Measurements from ENCODE around the gene VSIG1.

Gene VSIG1

DNA sequence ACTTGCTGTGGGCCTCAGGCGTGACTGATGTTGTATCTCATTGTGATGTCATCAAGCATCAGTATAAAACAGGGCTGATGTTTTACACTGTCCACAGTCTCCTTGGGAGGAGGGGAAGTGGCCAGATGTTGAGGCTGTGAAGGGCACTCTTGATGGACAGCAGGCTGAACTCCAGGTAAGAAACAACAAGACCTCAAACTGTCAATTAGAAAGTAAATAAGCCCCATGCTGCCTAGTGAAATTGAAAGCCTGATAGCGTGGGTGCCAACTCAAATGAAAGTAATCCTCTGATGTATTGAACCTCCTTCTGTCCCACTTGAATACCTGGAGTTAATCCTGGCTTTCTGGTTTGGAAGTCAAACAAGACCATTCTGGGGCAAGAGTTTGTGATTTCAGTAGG lies 19.7 kb downstream of the VSIG1 start:
- DNase-seq (ENCODE audit: low read depth), result no peak

DNA sequence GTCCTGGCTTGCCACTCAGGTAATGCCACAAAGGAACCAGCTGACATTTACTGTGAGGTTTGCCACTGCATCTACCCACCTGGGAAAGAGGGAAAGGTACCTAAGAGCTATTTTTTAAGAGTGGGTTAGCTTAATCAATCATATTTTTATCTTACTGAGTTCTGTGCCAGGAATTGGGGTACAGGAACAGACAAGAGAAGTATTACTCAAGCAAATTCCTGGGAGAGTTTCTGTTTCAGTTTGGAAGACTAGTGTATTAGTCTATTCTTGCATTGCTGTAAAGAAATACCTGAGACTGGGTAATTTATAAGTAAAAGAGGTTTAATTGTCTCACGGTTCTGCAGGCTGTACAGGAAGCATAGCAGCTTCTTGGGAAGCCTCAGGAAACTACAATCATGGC lies 23.3 kb downstream of the VSIG1 start:
- DNase-seq (ENCODE audit: low read depth), result no peak

DNA sequence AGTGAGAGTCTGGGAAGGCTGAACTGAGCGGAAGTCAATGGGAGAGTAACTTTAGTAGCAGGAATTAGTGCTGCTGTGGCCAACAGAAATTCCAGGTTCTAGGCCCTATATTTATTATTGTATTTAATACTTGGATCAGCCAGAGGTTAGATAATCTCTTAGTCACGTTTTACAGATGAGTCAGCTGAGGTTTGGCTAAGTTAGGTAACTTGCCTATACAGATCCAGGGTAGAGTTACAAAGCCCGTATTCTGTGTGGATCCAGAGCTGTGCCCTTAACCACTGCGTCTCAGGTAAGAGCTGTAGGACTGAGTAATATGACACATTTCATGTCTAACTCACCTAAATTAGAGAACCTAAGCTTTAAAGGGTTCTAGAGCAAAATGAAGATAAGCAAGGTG lies 26.0 kb downstream of the VSIG1 start:
- DNase-seq (ENCODE audit: low read depth), result no peak

DNA sequence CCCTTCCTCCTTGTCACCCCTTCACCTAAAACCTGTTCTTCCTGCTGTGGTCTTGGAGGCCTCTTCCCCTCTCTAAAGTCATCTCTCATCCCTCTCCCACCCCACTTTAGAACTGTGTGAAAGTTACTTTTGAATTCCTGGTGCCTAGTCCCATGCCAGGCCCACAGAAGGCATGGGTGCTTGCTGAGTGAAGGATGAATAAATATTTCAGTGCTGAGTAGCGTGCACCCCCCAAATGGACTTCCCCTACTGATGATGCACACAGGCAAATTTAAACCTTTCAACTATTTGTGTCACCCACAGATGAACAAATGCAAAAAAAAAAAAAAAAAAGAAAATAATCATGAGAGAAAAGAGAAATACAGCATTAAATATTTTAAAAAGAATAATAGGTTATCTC lies 26.7 kb downstream of the VSIG1 start:
- no peak for DNase-seq (ENCODE audit: low read depth)

DNA sequence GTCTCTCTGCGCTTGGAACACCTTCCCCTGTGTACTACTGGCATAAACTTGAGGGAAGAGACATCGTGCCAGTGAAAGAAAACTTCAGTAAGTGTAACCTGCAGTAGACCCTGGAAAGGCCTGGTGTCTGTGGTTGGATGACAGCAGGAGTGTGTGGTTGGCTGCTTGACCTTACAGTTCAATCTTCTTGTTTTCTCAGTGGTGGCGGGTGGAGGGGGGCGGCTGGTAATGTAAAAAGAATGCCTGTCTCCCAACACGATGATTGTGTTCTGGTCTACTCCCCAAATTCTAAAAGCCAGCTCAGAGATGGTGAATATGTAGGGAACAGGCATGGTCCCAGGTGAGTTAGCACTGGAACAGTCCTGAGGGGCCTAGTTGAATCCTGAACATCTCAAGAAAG lies 27.9 kb downstream of the VSIG1 start:
- DNase-seq (ENCODE audit: low read depth), result no peak

DNA sequence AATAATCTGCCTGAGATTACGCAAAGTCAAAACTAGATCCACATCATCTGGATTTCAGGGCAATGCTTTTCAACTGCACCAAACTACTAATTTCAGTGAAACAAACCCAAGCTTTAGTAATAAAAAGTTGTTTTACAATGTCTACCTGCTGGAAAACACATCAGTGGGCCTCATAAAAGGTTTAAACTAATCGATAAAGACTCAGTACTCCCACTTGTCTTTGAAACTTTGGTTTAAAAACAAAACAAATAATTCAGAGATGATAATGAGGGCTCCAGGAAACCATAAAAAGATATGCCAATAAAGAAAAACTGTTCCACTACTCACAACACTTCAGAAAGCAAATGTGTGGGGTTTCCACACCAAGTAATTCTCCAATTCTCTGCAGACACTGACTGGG lies 36.2 kb downstream of the VSIG1 start:
- DNase-seq (ENCODE audit: low read depth), result no peak

DNA sequence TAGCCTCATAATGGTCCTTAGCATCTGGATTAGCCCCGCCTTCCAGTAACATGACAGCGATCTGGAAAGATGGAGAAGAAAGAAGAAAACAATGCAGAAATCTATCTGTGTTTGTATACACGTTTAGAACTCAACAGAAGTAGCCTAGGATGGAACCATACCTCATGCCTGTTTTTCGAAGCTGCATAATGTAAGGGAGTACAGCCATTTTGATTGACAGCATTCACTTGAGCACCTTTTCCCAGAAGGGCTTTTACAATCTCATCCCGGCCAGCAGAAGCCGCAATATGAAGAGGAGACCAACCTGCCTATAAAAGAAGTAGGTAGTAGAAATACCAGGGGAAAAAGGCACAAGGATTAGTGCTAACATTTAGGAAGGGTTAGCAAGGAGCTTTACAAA lies 42.9 kb downstream of the VSIG1 start:
- DNase-seq (ENCODE audit: low read depth), result no peak

DNA sequence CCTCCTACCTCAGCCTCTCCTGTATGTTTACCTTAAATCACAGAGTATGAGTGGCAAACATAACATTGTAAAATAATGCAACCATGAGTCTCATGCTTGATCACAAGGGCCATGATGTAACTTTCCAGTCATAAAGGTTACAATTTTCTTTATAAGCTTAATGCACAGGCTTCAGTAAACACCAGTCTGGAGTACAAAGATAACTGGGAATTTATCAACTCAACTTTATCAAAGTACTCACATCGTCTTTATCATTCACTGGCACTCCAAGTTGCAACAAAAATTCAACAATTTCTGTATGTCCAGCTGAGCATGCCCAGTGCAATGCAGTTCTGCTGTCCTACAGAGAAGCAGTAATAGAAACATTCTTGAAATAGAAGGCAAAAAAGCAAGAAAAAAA lies 43.6 kb downstream of the VSIG1 start:
- no peak for DNase-seq (ENCODE audit: low read depth)

DNA sequence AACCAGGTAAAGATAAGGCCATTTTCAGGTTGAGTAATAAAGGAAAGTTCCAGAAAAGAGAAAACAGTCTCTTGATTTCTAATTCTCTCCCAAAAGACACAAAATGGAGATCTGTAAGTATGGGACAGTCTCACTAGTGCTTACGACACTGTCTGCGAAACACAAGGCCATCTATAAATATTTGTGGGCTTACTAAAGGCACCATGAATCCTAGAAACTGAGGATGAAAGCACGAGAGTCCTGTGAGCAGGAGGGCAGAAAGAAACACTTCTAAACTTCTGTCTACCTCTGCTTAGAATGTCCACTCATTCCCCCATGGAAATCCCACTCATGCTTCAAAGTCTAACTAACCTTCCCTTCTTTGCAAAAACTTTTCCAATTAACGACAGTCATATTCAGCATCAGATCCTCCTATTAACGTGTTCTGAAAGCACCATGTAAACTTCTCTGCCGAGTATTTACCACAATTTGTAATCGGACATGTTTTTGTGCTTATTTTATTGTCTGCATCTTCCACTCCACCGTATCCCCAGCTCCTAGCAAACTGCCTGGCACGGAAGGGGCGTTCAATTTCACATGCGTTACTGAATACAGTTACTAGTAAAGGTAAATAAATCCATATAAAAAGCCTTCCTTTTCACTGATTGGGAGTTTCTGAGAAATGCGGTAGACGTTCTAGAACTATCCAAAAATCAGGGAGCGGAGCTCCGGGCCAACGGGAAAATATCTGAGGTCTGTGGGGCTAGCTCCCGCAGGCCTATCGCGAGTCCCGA lies 45.8 kb downstream of the VSIG1 start:
- DNase-seq (ENCODE audit: low read depth), result no peak

DNA sequence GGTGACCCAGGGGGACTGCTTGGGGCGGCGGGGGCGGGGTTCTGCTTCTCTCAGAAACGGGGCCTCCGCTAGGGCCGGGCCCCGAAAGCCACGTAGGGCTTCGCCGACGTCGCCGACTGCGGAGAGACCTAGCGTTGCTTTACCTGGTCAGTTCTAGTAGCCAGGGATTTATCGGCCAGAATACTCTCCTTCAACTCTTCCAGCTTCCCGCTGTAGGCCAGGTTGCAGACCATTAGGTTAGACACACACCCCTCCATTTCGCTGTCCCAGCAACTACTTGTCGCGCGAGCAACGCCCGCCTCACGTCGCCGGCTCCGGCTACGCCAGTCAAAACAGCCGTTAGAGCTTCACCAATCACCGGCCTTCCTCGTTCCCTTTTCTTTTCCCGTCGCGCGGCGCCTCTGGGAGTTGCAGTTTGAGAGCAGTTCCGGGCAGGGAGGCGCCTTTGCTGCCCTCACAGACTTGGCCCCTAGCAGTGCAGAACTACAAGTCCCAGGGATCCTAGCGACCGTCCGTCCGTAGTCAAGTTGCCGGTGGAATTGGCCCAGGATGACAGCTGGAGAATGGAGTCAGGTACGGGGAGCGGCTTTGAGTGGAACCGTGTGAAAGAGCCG lies 46.5 kb downstream of the VSIG1 start, which contains the start of the genes ATG4A and PSMD10:
ATG4A (plus strand) TSS at position 515 of the 614 bp plus-strand sequence; CDS start at position 564, 49 bp downstream.
PSMD10 (minus strand) TSS at position 279 of the 614 bp plus-strand sequence; CDS start at position 257, 22 bp downstream.
- peak; percentile 87 for DNase-seq (ENCODE audit: low read depth)

DNA sequence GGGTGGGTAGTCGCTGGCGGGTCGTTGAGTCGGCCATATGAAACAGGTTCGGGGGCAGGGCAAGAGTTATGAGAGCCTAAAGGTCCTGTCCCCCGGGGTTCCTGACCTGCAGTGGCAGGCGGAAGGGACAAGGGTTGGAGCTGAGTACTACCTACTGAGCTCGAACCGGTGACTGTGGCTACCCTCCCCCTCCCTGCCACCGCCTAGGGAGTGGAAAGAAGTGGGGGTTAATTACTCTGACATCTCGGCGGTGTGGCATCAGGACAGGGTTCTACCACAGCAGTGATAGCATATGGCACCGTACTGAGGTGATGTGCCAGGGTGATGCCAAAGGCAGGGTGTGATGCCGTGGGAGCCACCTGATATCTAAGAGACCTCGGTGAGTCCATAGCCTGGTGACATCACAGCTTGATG lies 47.0 kb downstream of the VSIG1 start:
- DNase-seq (ENCODE audit: low read depth), result no peak

DNA sequence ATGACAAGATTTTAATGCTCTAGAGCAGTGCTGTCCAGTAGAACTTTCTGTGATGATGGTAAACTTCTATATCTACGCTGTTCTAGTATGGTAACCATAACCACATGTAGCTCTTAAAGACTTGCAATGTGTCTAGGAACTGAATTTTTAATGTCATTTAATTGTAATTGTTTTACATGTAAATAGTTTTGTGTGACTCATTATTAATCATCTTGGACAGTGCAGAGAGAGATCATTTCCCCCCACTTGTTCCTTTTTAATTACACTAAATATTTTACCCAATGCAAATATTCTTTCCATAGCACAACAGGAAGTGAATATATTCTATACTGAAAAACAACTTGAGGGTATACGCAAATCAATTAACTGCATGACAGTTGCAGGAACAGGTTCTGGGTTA lies 52.5 kb downstream of the VSIG1 start:
- no peak for DNase-seq (ENCODE audit: low read depth)

DNA sequence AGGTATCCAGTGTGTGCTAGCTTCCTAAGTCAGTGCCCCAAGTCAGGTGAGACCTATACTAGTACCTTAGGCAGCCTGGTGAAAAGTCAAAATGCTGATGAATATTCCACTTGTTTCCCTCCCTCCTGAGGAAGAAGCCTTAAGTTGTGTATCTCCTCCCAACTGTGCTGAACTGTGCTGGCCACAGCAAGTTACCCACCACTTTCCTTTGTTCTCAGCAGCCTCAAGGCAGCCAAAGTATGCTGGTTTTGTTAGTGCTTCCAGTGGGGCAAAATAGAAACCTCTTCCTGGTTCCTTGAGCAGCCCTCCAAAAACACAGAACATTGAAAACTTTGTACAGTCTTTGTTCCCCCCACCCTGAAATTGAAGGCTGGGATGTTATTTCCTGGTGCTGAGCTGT lies 60.6 kb downstream of the VSIG1 start:
- no peak for DNase-seq (ENCODE audit: low read depth)

DNA sequence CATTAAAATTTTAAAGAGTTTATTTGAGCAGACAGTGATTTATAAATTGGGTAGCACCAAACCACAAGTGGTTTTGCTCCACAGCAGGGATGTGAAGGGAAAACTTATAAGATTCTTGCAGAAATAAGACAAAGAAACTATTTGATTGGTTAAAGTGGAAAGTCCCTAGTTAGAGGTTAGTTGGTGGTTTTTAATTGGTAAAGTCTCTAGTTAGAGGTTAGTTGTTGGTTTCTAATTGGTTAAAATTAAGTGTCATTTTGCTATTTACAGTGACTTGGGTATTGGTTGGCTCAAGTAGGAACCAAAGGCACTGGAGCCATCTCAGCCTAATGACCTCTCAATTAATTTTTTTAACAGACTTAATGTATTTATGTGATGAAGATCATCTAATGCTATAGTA lies 69.7 kb downstream of the VSIG1 start:
- no peak for DNase-seq (ENCODE audit: low read depth)

DNA sequence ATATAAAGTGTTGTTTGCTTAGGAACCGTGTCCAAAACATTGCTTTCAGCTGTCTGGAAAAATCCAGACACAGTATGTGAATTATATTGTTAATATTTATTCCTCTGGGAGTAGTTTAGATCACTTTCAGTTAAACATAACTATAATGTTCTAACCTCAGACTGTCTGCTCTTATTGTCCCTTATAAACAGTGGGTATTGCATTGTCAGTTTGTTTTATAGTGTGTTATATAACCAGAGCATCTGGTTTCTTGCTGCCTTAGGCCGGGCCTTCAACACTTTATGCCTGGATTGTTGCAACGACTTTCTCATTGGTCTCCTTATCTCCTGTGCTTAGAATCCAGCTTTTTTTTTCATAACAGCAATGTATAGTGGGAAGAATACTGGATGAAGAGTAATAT lies 73.1 kb downstream of the VSIG1 start:
- DNase-seq (ENCODE audit: low read depth), result no peak

DNA sequence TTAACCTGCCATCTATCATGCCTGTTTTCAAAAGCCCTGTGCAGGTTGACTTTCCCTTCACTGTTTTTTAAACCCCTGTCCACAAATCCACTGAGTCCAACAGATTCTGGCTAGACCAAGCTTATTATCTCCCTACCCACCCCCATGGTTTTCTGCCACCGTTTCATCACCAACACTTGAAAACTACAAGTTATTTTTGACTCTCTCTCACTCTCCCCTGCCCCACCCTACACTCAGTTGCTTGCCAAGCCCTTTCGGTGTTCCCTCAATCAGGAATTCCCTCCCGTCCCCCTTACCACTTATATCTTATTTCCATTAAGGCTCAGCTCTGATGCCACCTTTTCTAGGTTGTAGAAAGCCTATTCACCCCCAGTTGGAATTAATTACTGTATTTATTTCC lies 76.4 kb downstream of the VSIG1 start:
- no peak for DNase-seq (ENCODE audit: low read depth)

DNA sequence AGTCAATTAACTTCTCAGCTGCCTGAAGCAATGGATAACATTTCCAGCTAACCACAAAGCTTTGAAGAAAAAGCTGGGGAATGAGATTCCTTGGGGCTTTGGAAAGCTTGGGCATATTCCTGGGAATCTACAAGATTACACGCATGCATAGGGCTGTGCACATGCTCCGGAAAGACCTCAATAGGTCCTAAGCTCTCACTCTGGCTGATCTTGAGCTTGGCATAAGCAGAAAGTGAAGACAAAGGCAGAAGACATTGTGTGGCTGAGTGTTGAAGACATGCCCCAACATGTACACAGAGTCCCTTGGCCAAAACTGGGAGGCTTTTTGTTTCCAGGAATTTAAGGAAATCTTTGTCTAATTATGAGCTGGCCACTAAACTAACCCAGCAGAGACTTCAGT lies 77.9 kb downstream of the VSIG1 start:
- no peak for DNase-seq (ENCODE audit: low read depth)

DNA sequence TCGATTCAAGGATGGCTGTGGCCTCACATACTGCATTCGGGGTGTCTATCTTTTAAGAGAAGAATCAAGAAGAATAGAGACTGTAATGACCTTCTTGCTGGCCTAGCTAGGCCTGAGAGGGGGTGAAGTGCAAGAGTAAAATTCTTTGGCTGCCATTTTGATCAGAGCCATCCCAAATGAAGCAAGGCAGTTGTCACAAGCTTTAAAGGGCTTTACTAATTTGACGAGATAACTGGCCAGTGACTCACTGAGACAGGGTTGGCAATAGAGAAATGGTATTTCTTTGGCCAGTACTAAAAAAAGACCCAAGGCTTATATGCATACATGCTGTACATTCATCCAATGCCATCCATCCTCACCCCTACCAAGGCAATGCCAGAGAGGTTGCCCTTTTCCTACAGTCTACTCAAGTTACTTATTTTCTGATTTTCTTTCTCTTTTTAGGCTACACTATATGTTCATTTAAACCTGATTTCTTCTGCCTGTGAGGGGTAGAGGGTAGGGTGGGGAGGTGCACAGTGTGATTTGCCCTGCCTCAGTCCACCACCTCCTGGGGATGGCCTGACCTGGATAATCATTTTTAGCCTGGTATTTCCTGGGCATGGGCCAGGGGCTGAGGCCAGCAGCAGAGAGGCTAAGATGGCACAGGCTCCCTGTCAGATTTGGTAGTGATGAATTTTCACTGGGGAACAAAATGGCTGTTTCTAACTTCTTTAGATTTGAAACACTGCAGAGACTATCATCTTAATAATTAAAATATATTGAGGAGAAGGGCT lies 78.9 kb downstream of the VSIG1 start:
- no peak for DNase-seq (ENCODE audit: low read depth)

DNA sequence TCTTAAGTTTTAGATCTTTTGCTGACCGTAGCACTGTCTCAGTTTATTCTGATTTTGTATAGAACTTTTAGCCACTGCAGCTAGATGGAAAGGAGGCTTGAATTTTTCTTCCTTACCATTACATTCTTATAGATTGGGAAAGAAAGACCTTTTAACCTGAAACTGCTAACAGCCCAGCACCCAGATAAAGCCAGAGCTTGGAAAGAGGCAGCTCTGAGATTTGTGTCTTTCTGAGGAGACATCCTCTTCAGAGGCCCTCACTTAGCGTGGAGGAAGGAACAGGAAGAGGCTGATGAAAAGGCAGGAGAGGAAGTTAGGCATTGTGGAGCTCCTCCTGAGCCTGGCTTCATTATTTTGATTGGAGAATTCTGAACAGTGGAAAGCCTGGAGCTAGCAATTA lies 81.8 kb downstream of the VSIG1 start:
- no peak for DNase-seq (ENCODE audit: low read depth)

DNA sequence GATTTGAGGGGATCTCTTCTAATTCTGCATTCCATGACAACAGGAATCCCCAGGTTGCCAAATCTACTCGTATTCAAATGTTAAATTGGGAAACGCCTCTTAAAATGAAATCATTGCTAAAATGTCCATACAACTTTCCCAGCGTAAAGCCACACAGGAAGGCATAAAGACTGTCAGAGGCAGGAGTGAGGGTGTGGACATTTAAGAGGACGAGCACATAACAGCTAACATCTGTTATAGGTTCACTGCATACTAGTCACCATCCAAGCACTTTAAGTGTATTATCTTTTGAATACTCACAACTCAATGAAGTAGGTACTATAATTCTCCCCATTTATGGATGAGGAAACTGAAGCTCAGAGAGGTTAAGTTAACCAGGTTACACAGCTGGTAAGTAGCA lies 82.3 kb downstream of the VSIG1 start:
- DNase-seq (ENCODE audit: low read depth), result no peak

Data from T-helper 22 cell (primary cell).